HTR-8/SVneo (cell line): ENCODE data around the gene FOXB2.
"Not testable (repeated sequence)": the region's sequence is repeated elsewhere in the genome, so short reads cannot be mapped to it uniquely, and the experiment has no call there.

Source experiments
- DNase-seq: peaks from one replicate; pipeline ENCODE4 v3.0.0; 2011; ENCODE audit warnings: low spot score, mixed read lengths; ENCODE audit not compliant: insufficient read length
- FAIRE-seq: peaks from 2 replicates; lab custom pipeline; 2011; peaks lifted over from hg19 to GRCh38; lab: Jason Lieb, UNC

Gene FOXB2

GRCh38 chr9:77040340-77040739 is 20.9 kb downstream of the FOXB2 start:
- DNase-seq (no peak), FAIRE-seq (no peak)

- DNase-seq, FAIRE-seq: not testable (repeated sequence)
These were observed 24.3 kb downstream of the FOXB2 start for GRCh38 chr9:77043743-77044142.

GRCh38 chr9:77060681-77061080 is 41.2 kb downstream of the FOXB2 start:
- not testable (repeated sequence) for FAIRE-seq, DNase-seq

GRCh38 chr9:77063645-77064285 is 44.3 kb downstream of the FOXB2 start:
- DNase-seq: peak; percentile 20
- FAIRE-seq: peak; percentile 94

- DNase-seq (no peak), FAIRE-seq (no peak)
These were observed 46.9 kb downstream of the FOXB2 start for GRCh38 chr9:77066388-77066787.
